NOMO-1 (cell line): ENCODE results near the gene DBP.

Source experiments
- DNase-seq, 2 experiments: peaks; one replicate each; lab custom pipeline; 2025; ENCODE audit not compliant: unreplicated experiment in 2 of 2; lab: John Stamatoyannopoulos, UW

The DBP gene

GRCh38 chr19:48587387-48587786 is 49.8 kb downstream of the DBP start:
- DNase-seq = no peak

GRCh38 chr19:48582168-48582567 is 55.0 kb downstream of the DBP start:
- no peak for DNase-seq
